Activated CD4-positive, alpha-beta T cell treated with anti-CD3 and anti-CD28 coated beads, Interleukin-2, amount 50 U/mL, for 1 hour (primary cell): ENCODE results near the gene LRRIQ4.

ENCODE experiments used
- DNase-seq: peaks from one replicate; pipeline ENCODE4 v3.0.0-alpha.2; 2020

LRRIQ4 gene

DNA sequence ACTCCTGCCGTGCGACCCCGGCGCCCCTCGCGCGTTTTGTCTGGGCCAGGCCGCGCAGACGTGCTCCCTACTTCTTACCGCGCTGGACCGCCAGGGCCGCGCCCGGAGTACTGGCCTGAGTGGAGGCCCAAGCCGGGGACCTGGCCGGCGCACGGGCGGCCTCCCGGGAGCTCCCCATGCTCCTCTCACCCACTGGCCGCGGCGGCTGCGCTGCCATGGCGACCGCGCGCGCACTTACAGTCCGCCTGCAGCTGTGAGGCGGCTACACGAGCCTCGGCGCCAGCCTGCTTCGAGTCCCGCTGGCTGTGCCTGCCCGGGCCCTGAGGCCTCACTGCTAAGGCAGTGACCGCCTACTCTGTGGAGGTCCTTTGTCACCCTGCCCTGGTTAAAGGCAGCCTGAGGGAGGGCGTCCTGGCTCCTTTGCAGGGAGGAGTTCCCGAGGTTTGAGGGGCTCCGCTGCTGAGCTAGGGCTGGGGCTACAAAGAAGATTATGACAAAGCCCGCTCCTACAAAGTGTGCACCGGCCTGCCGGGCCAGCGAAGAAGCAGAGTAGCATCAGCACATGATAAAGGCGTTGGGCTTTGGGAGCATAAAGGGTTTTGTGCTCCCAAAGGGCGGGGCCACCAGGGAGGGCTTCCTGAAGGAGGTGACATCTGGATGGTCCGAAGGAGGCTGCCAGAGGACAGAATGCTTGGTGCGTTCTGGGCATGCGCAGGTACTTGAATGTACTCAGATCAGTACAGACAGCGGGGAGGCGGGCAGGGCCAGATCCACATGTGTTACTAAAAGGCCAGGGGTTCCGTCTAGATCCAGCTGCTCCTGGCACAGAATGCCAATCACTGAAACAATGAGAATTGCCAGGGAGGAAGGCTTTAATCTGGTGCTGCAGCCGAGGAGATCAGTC lies at the start of gene LRRIQ4, which contains the start of gene LRRC34:
TSS of gene LRRIQ4 (plus strand) at position 539 of the 904 bp plus-strand sequence. CDS start 9,052 bp downstream, outside the sequence.
TSS of gene LRRC34 (minus strand) at position 573 of the 904 bp plus-strand sequence. CDS start at position 217, 356 bp downstream.
- peak; percentile 53 for DNase-seq

DNA sequence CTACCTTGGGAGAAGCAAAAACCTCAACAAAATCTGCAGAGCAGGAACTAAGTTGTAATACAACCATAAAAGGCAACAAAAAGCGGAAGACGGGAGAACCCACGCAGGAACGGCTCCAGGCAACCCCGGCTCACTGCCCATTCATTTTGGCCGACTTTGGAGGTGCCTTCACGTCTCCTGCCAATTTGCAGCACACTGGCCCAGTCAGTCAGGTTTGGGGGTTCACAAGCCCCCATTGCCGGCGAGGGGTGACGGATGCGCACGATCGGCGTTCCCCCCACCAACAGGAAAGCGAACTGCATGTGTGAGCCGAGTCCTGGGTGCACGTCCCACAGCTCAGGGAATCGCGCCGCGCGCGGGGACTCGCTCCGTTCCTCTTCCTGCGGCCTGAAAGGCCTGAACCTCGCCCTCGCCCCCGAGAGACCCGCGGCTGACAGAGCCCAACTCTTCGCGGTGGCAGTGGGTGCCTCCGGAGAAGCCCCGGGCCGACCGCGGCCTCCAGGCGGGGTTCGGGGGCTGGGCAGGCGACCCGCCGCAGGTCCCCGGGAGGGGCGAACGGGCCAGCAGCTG lies 48.3 kb upstream of the LRRIQ4 start:
- peak; percentile 57 for DNase-seq

DNA sequence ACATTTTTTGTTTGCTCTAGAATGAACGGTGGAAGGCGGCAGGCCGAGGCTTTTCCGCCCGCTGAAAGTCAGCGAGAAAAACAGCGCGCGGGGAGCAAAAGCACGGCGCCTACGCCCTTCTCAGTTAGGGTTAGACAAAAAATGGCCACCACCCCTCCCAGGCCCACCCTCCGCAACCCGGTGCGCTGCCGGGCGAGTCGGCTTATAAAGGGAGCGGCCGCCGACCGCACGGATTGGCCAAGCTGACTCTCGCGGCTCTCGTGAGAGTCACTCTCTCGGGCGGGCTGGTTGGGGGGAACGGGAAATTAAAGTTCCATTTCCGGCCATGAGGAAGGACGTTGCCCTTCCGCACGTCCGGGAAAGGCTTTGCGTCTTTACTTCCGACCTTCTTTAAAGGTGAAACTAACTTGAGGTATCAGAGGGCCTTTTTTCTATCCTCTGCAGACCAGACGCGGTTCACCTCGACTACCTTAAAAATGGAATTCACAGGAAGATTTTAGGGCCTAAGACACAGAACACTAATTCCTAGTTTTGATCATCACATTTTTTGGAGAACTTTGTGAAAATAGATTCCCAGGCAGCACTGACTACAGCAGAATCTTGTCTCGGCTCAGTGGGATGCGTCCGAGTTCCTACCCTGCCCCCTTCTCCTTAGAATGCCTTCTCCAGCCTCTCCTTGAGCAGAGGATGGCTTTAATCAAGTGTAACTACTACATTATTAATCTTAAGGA lies 47.6 kb upstream of the LRRIQ4 start, which contains the start of gene TERC:
TSS of gene TERC (minus strand) at position 179 of the 731 bp plus-strand sequence.
- DNase-seq: peak; percentile 90

DNA sequence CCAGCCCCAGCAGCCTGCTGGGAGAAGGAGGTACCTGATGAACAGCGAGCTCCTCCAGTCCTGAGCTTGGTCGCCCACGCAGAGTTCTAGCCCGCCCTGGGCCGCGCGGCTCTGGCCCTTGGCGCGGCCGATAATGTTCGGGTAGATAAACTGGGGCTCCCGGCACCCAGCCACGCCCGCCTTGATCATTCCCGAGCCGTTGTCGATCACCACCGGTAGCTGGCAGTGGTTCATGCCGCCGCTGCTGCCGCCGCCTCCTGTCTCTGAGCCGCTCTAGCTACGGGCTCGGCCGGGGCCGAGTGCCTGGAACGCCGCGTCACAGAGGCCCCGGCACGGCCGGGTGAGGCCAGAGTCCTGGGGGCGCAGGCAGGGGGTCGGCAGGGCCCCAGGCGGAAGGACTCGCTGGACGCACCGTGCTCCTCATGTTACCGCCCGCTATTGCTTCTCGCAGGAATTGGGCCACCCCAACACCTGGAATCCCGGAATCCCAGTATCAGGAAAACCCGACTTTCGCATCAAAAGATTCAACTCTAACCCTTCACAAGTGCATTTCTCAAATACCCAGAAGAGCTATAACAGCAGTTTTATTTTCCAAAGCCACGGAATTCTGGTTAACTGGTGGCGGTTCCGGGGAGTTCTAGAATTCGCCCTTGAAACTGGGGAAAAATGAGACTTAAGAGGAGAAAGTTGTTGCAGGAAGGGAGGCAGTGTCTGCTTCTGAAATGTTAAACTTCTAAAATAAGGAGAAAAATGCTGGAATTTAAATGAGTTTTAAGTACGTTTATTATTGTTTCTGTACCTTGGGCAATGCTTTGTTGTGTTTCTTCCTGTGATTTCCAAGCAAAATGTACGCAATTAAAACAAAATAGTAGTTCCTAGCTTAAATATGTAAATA lies 43.1 kb upstream of the LRRIQ4 start, which contains the start of gene ACTRT3:
TSS of gene ACTRT3 (minus strand) at position 275 of the 895 bp plus-strand sequence. CDS start at position 234, 41 bp downstream.
- peak; percentile 62 for DNase-seq

DNA sequence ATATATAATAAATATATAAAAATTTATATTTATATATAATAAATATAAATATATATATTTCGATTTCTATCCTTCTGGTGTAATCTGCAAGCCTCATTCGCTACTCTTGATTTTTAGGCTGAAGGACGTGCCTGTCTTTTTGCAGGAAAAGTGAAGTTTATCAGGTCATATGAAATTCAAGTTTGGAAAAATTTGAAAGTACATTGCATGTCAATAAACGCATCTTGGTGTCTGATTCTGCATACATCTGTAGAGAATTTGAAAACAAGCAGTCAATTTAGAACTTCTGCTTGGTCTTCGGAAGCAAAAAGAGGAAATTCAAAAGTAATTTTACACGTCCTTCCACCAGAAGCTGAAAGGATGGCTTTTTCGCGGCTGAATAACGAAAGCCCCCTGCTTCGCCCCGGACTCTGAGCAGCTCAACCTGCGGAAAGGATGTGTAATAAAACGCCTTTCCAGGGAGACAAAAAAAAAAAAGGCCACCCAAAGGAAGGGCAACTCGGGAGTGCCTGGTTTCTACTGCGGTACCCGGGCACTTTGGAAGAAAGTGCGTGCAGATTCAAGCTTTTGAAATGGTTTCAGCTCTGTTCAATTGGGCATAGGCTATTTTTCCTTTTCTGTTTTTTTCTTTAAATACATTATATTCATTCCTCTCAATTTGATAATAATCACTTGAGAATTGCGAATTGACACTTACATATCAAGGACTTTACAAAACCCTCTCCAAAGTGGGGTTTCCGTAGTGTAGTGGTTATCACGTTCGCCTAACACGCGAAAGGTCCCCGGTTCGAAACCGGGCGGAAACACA lies 41.0 kb upstream of the LRRIQ4 start:
- peak; percentile 52 for DNase-seq

DNA sequence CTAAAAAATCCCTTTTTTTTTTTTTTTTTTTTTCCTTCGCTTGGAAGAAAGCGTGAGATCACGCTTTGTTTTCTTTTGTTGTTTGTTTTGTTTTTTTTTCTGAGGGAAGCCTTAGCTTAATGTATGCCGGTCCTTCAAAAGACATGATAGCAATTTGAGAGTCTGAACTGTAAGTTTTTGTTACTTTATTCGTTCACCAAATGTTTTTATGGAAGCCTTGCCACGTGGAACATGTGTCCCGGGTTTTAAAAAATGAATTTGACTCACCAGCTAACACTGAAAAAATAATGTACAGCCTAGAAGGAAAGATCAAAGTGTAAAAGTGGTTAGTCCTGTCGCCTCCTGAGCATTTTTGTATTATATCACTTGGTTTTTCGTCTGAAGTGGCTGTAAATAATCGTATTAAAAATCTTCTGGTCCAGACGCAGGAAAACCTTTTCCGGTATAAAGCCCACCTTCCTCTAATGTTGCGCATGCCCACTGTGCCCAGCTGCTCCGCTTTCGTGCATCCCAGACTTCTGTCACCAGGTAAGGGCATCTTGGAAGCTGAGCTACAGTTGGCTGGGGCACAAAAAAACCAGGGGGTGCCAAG lies 40.3 kb upstream of the LRRIQ4 start:
- DNase-seq: no peak

DNA sequence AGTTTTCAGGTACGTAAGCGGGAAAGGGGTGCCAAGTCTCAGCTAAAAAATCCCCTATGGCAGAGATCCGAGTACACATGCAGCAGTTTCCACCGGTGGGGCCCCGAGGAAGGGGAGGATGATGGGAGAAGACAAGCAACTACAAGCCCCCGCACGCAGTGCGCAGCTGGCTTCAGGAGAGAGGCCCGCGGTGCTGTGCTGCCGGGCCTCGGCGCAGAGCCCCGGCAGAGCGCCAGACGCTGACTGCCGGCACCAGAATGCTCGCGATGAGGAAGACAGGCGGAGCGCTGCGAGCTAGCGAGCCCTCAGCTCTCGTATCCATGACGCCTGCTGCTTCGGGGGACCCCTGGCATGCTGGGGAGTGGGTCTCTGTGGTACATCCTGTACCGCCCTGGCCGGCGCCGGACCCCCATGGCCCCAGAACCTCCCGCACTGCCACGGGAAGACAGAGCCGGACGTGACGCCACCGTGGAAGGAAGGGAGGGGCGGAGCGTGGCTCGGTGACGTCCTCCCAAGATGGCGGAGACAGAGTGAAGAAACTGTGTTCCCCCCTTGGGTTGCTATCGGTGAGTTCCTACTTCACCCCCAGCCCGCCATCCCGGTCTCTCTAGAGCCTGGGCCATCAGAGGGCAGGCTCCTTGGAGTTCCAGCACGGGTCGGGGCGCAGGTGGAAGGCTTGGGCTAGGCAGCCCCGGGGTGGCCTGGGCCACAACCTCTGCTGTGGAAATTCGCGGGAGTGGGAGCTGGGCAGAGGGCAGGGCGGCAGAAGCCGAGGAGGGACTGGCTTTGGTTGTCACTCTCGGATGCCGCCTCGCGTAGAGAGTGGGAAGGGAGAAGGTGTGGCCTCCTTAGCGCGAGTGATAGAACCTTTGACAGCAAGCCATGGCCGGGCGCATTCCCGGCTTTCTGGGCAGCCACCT lies 39.5 kb upstream of the LRRIQ4 start, which contains the start of gene MYNN:
TSS of gene MYNN (plus strand) at position 500 of the 920 bp plus-strand sequence. CDS start 900 bp downstream, outside the sequence.
- DNase-seq: peak; percentile 91

DNA sequence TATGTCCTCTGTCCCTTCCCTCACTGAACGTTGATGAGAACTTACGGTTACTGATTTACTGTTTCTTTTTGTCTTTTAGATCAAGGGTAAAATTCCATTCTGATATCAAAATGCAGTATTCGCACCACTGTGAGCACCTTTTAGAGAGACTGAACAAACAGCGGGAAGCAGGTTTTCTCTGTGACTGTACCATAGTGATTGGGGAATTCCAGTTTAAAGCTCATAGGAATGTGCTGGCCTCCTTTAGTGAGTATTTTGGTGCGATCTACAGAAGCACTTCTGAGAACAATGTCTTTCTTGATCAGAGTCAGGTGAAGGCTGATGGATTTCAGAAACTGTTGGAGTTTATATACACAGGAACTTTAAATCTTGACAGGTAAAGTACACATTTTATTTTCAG lies 38.5 kb upstream of the LRRIQ4 start:
- DNase-seq: no peak

DNA sequence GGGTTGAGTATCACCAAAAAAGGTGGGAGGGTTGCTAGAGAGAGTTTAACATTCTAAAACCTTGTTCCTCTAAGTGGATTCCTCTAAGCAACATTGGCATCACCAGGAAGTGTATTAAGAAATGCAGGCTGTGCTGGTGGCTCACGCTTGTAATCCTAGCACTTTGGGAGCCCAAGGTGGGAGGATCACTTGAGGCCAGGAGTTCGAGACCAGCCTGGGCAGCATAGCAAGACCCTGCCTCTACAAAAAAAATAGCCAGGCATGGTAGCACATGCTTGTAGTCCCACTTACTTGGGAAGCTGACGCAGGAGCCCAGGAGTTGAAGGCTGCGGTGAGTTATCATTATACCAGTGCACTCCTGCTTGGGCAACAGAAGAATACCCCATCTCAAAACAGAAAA lies 34.8 kb upstream of the LRRIQ4 start:
- DNase-seq: no peak

DNA sequence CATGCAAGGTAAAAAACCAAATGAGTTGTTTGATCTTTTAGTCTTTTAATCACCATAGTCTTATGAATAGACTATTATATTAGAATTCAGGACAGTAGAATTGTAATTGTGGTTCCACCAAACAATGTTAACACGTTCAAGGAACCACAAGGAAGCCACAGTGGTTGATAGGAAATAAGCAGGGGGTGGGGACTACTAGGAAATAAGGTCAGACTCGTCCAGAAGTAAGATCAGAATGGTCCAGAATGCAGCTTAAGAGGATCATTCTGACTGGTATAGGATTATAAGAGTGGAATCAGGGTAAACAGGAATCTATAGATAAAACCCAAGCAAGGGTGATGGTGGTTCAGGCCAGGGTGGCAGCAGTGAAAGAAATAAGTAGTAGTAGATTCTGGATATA lies 31.9 kb upstream of the LRRIQ4 start:
- no peak for DNase-seq

DNA sequence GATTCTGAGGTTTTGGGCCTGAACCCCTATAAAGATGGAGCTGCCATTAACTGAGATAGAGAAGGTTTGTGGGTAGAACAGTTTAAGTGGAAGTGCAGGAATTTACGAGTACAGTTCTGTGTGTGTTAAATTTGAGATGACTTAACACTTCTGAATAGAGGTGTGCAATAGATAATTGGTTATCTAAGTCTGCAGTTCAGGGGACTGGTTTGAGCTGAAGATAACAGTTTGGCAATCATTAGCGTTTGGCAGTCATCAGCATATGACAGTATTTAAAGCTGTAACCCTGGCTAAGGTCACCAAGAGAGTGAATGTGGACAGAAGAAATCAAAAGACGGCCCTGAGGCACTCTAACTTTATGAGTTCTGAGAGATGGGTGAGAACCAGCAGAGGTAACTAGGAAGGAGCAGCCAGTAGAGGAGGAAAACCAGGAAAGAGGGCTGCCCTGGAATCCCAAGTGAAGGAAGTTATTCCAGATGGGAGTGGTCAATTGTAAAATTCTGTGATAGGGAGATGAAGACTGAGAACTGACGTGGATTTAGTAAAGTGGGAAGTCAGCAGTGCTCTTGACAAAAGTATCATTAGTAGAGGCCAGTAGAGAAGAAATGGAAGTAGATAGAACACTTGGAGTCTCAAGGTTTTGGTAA lies 31.3 kb upstream of the LRRIQ4 start:
- DNase-seq: no peak

DNA sequence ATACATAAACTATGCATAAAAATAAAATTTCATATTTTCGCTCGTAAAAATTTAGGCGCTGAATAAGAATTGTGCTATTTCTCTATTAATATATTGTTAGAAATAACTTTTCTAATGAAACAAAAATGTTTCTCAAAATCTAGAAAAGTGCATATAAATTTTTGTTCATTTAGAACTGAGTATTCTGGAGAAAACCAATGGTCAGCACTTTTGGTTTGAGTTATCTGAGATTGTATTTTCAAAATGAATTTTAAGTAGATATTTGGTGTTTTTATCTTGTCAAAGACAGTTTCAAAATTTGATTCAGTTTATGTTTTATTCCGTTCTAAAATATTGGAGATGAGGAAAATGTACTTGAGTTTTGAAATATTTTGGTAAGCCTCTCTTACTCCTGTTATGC lies 25.6 kb upstream of the LRRIQ4 start:
- no peak for DNase-seq

DNA sequence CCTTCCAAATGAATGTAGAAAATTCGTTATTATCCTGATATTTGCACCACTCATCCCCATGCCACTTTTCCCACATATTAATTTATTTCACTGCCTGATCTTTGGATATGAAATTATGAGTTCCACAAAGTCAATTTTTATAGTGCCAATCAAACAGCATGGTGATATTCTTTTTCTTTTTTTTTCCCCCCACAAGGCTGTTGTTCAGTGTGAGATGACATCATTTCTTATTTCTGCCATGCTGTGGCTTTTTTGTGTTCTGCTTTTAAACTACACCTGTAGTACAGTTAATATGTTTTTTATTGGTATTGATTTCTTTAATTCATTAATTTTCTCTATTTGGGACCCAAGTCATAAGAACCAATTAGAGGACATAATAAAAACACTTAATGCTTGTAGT lies 24.9 kb upstream of the LRRIQ4 start:
- no peak for DNase-seq

DNA sequence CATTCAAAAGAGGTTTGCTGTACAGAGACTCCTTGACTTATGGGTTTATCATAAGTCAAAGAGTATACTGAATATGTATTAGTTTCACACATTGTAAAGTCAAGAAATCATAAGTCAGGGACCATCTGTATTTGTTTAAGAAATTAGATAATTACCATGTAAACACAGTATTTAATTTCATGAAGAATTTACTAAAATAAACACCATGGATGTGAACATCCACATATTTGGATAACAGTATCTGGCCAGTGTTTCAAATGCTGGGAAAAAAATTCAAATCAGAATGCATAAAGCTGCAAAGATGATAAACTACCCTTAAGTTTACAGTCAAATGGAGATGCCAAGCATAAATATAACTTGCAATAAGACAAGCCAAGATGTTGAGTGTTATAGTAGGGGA lies 22.5 kb upstream of the LRRIQ4 start:
- DNase-seq: no peak

DNA sequence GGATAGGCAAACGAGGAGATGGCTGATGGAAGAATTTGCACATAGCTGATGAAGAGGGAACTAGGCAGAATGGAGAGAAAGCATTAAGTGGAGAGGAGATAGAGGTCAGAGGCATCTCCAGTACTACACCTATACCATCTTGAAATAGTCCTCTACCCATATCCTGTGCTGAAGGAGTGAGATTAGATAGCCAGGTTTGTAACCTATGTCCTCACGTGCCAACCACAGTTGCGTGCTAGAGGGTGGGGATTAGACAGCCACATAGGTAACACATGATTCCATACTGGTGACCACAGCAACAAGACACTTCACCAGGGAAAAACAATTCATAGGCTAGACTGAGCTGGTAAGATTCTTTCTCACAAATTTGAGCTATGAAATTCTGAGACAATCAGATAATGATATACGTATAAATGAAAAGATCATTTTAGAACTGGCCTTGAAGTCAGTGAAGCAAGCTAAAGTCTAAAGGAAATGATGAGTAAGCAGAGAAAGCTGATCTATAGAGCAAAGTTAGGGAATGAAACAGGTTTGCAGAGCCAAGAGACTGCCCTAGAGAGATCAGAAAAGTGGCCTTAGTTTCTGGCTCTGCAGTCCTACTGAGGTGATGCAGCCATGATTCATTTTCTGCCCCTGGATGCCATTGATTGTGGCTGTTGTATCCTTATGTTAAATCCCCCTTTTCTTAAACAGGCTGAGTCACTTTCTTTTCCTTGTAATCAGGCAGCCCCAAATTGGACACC lies 21.8 kb upstream of the LRRIQ4 start:
- DNase-seq: no peak

DNA sequence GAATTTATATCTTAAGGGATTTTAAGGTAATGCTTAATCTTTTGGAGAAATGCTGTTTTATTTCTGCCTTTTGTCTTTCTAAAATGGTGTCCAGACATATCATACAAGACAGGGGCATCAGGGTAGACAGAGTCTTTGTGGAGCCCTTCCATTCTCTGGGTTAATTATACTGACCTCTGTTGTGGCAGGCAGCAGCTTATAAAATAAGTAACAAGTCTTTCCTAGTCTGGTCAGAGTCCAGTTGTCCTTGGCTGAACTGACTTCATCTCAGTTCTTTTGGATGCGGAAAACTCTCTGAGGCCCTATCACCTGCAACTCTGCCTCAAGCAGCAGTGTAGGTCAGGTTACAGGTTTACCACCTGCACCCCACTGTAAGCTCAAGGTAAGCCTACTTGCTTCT lies 20.3 kb upstream of the LRRIQ4 start:
- no peak for DNase-seq

DNA sequence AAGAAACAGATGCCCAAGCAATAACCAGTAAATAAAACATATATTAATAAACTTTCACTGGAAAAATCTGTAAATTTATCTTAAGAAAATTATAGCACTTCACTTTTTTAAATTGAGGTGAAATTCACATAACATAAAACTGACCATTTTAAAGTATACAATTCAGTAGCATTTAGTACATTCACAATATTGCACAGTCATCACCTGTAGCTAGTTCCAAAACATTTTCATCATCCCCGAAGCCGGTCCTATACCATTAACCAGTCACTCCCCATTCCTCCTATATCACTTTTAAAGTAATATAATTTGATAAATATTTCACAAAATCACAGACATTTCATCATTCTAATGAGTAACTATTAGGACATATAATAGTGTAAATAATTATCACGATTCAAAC lies 8.0 kb upstream of the LRRIQ4 start:
- DNase-seq: no peak

DNA sequence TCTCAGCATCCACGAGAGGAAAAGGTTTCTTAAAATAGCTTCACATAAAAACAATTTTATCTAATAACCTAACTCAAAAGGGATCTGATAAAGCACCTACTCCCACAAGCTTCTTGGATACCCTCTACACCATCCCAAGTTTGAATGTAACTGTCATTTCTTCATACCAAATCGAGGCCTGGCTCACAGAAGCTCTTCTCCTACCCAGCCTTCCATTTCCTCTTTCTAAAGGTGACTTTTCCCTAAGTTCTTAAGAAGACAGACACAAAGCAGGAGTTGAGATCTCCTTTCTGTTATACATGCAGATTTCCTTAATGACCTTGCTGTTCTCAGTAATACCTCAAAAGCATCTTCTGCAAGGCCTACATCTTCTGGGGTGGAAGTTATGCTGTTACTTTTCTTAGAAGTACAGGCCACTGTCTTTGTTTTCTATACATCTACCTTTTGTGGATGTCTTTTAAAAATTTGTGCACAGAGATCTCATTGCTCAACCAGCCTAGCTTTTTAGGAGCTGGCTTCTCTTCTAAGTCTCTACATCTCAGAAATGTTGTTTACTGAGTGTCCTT lies 3.4 kb upstream of the LRRIQ4 start:
- no peak for DNase-seq
